HepG2 (cell line): ENCODE data around the gene OR2K2. TPM values are rescaled to one million over a fixed set of nuclear protein-coding genes. Genes with fewer than 3 reads are reported as not detected.

Experiments used
- FOXP1 ChIP-seq, 2 experiments: fragments of 450-650 bp in 1 of 2; IDR thresholded peaks; 2 replicates each; pipeline ENCODE4 v1.6.1; 2017 to 2018; ENCODE audit warnings: antibody characterized with exemption in 1 of 2
- FOXP4 ChIP-seq: sonication (generic); formaldehyde crosslinking; IDR thresholded peaks from 2 replicates; pipeline ENCODE4 v1.4.0; 2020; ENCODE audit warnings: missing genetic modification reagents
- GFI1 ChIP-seq: sonication (generic); formaldehyde crosslinking; IDR thresholded peaks from 2 replicates; pipeline ENCODE4 v1.5.0; 2020; ENCODE audit warnings: missing genetic modification reagents, mild to moderate bottlenecking, borderline replicate concordance
- HMG20A ChIP-seq: IDR thresholded peaks from 2 replicates; pipeline ENCODE4 v1.6.1; 2016; ENCODE audit warnings: borderline replicate concordance
- MIXL1 ChIP-seq: IDR thresholded peaks from 2 replicates; pipeline ENCODE4 v1.6.1; 2016
- PAXIP1 ChIP-seq: sonication (generic); formaldehyde crosslinking; conservative IDR thresholded peaks from 2 replicates; pipeline ENCODE4 v1.4.0; 2020; ENCODE audit warnings: mild to moderate bottlenecking, missing genetic modification reagents, moderate library complexity
- RERE ChIP-seq: IDR thresholded peaks from 2 replicates; pipeline ENCODE4 v1.6.1; 2016; ENCODE audit warnings: low read depth, missing genetic modification reagents, missing compliant biosample characterization
- RXRB ChIP-seq: IDR thresholded peaks from 2 replicates; pipeline ENCODE4 v1.6.1; 2016; ENCODE audit warnings: borderline replicate concordance, missing genetic modification reagents, missing compliant biosample characterization
- SNRNP70 ChIP-seq: fragments of 200-400 bp; formaldehyde crosslinking; IDR thresholded peaks from 2 replicates; pipeline ENCODE4 v1.6.1; 2017; ENCODE audit warnings: mild to moderate bottlenecking, low read depth, low read length, moderate library complexity
- USF2 ChIP-seq, 2 experiments: sonication (generic) in 1 of 2; formaldehyde crosslinking in 1 of 2; IDR thresholded peaks; 2 replicates each; pipeline versions ENCODE4 v1.5.1 to v1.6.1; 2011 to 2020; ENCODE audit warnings: borderline replicate concordance in 1 of 2, low read depth in 1 of 2, low read length in 1 of 2, mild to moderate bottlenecking in 1 of 2, missing genetic modification reagents in 1 of 2, moderate library complexity in 1 of 2
- ZFP37 ChIP-seq: sonication (generic); formaldehyde crosslinking; IDR thresholded peaks from 2 replicates; pipeline ENCODE4 v1.4.0; 2020; ENCODE audit warnings: missing genetic modification reagents, borderline replicate concordance
- ZNF121 ChIP-seq: sonication (generic); formaldehyde crosslinking; IDR thresholded peaks from 2 replicates; pipeline ENCODE4 v1.5.0; 2020; ENCODE audit warnings: mild to moderate bottlenecking, missing genetic modification reagents
- ZNF18 ChIP-seq: sonication (generic); formaldehyde crosslinking; IDR thresholded peaks from 2 replicates; pipeline ENCODE4 v1.8.0; 2022; ENCODE audit warnings: mild to moderate bottlenecking, missing genetic modification reagents; ENCODE audit not compliant: insufficient replicate concordance
- ZNF720 ChIP-seq: sonication (generic); formaldehyde crosslinking; IDR thresholded peaks from 2 replicates; pipeline ENCODE4 v1.4.0; 2020; ENCODE audit warnings: missing genetic modification reagents
- polyA plus RNA-seq, 8 experiments: library from polyadenylated mRNA; depleted of rRNA in 3 of 8; stranded (reverse) in 7 of 8; unstranded in 1 of 8; fragments of >200 nt; fragmentation: Illumina TruSeq in 4 of 8; extraction: Trizol in 4 of 8; gene quantifications; 2 replicates each; pipeline versions ENCODE4 v1.2.1 to v1.2.3, GENCODE V29; 2011 to 2016; ENCODE audit warnings: low read depth in 4 of 8, missing spikeins in 1 of 8, mixed read lengths in 1 of 8; ENCODE audit not compliant: insufficient read depth in 1 of 8
- total RNA-seq, 5 experiments: library from RNA; depleted of rRNA; stranded (reverse); fragments of >200 nt; fragmentation: Illumina TruSeq; extraction: Trizol; gene quantifications; 2 replicates each; pipeline ENCODE4 v1.2.3, GENCODE V29; 2016; ENCODE audit warnings: low read depth in 1 of 5

The OR2K2 gene
- total and polyA plus RNA-seq, 2 of the 13 experiments (the other 11 are each of a cell fraction or from before 2014, with no cell fraction given) = not detected

GRCh38 chr9:111352545-111352944 is 22.5 kb upstream of the OR2K2 start (continued):
- TF ChIP-seq RXRB (CRISPR knock-in tag) = peak; percentile 26; the same call in 1 of the 2 replicates
- TF ChIP-seq ZNF18 (CRISPR knock-in tag) = no peak
- TF ChIP-seq FOXP4 (CRISPR knock-in tag) = peak; percentile 47; the same call in 1 of the 2 replicates
- TF ChIP-seq PAXIP1 (CRISPR knock-in tag) = peak; percentile 40
- TF ChIP-seq HMG20A = peak; percentile 92
- no peak for TF ChIP-seq SNRNP70
- peak; percentile 84 for TF ChIP-seq MIXL1 (CRISPR knock-in tag)
- TF ChIP-seq USF2 (IDR thresholded peaks at IDR 0.05; ENCODE audit: low read depth, low read length) = no peak
- TF ChIP-seq USF2 (CRISPR knock-in tag; IDR thresholded peaks at IDR 0.05; ENCODE audit: borderline replicate concordance) = no peak
- TF ChIP-seq ZNF720 = no peak
- no peak for TF ChIP-seq FOXP1 (IDR thresholded peaks at IDR 0.05)
- peak; percentile 80 for TF ChIP-seq FOXP1 (CRISPR knock-in tag; IDR thresholded peaks at IDR 0.05)
- peak; percentile 78; the same call in 1 of the 2 replicates for TF ChIP-seq RERE (CRISPR knock-in tag)
- peak; percentile 96 for TF ChIP-seq GFI1
- TF ChIP-seq ZFP37 (CRISPR knock-in tag) = no peak
- TF ChIP-seq ZNF121 = no peak
